ENCODE measurements around the gene MID1. TPM values are rescaled to one million over a fixed set of nuclear protein-coding genes. Genes with fewer than 3 reads are reported as not detected.
"Not testable (repeated sequence)": the region's sequence is repeated elsewhere in the genome, so short reads cannot be mapped to it uniquely, and the experiment has no call there.

Gene MID1
- total RNA-seq, 1 donor from 2014 or later = 5.9 TPM

DNA sequence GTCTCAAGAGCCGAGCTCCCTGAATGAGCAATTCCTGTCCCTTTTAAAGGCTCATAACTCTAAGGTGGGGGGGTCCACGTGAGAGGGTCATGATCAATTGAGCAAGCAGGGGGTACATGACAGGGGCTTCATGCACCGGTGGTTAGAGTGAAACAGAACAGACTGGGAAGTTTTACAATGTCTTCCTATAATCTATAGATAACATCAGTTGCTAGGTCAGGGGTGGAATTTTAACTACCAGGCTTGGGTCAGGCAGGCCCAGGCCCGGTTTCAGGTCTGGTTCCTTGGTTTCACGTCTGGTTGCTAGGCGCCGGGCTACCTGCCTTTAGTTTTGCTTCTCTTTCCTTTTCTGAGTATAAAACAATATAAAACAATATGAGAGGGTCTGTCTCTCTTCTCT lies 35.5 kb downstream of the MID1 start:
- ATAC-seq; DNase-seq; intact Hi-C loops (cut with micrococcal nuclease): not testable (repeated sequence)

DNA sequence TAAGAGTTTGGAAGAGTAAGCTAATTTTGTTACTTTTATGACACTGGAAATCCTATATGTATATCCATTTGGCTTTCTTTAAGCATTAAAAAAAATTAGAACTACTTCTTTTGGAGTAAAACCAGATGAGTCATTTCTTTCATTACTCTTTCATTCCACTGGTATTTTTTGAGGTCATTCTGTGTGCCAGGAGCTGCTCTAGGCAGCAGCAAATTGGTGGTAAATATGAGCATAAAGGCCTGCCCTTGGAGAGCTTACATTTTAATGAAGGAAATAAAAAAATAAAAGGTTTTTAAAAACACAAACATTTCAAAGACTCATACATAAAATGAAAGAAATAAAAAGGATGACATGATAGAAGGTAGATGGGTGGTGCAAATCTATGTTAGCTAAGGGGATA lies 37.4 kb downstream of the MID1 start:
- intact Hi-C loops (cut with micrococcal nuclease) = no loop called here
- DNase-seq = no peak
- no peak for ATAC-seq

DNA sequence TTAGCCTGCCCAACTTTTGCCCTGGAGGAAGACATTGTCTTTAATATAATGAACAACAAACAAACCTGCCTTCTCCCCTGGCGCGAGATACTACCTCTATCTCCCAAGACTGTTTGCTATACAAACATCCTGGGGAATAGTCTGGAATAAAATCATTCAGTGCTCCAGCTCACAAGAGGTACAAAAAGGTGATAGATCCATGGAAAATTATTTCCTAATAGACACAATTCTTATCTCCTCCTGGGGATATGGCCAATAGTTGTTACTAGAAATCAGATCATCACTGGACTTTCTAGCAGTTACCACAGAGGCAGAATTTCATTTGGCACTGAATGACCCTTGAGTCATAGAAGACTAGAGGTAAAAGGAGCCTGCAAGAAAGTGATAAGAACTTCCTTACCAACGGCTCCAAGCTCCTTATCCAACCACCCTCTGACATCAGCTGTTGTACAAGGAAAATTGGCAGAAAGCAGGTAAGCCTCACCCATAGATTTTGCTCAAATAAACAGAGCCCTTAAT lies 38.1 kb downstream of the MID1 start:
- intact Hi-C loops (cut with micrococcal nuclease) = no loop called here
- ATAC-seq (peak; percentile 38), DNase-seq (no peak)

DNA sequence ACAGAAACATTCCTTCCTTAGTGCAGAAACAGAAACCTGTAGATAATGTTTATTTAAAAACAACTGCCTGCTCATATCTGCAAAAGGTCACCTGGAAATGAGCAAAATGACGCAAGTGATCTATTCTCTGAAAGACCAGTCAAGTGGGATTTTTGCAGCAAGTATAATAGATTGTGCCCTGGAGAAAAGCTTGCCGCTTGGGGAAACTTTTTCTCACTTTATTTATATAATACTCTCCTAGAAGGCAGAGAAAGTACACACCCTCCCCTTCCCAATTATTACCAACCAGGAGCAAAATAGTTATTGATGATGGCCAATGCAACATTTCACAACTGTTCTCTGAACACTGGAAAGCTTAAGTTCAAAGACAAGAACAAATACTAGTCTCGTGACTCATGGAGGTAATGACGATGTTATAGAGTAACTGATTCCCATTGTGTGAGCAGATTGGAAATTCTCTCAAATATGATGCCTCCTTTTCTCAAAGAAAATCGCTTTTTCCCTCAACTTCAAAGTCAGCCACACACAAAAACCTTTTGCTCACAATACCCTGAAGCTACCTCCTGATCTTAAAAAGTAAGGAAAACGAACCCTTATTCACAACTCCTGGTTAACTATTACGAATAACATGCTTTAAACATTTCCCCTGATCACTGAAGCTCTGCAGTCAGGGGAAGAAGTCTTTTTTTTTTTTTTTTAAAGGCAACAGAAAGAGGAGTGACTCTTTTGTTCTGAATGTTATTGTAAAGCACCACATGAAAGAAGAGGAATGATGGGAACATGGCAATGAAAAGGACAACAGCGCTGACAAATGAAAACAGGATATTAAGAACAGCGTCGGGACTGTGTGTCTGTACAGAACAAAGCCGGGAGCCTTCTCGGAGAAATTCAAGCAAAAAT lies 41.0 kb downstream of the MID1 start:
- intact Hi-C loops (cut with micrococcal nuclease) = no loop called here
- DNase-seq = no peak
- no peak for ATAC-seq

DNA sequence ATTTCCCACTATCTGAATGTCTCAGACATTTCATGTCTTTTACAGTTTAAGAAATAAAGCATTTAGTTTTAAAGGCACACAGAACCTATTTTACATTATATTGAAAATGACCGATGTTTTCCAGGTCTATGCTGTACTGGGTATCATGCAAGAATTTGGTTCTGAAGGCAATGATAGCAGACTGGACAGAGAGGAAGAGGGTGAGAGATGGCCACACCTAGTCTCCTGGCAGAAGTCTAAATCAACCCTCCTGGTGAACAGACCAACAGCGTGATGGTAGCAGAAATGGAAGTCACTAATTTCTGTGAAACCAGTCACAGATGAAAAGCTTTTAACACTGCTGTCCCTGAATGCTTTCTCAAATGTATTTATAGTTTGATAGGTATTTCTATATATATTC lies 41.9 kb downstream of the MID1 start:
- DNase-seq = no peak
- intact Hi-C loops (cut with micrococcal nuclease) = no loop called here
- no peak for ATAC-seq

DNA sequence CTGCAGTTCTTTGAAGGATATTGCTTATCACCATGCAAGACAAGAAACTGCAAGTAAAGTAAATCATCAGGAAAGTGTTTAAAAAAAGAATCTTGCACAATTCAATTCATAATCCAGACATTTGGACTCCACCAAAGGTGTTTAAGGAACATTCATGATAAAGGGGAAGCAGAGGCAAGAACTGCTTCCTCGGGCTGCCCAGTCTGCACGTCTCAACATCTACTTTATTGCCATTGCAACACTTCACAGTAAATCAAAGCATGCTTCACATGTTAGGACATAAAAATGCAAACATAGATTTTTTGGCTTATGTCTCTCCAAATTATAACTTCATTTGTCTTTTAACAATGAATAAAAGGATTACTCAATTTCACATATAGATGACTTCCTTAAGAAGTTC lies 42.5 kb downstream of the MID1 start:
- DNase-seq = no peak
- intact Hi-C loops (cut with micrococcal nuclease) = no loop called here
- ATAC-seq = no peak

DNA sequence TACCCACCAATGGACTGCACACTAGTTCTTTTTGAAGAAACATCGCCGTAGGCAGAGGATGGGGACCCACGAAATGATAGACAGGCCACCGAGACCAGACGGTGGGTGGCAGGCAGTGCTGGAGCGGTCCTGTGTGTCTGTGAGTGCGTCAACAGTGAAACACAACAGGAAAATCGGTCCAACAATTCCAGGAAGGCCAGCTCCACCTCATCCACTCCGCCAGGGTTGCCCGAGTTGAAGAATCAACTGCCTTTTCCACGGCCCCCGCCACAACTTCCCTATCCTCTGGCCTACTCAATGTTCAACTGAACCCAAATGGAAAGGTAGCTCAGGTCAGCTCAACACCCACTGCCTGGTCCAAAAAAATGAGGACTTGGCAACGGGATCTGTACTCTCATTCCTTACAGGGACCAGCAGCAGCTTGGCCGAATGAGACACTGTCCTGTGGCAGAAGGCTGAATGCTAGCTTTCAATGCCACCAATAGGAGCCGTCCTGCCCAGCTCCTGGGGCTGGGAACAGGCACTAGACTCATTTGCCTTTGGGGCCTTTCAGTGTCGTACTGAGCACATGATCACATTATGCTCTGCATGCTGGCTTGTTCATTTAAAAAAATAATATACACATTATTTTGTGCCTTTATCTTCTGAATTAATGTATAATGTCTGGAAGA lies 43.5 kb downstream of the MID1 start:
- intact Hi-C loops (cut with micrococcal nuclease) = no loop called here
- peak; percentile 38 for ATAC-seq
- DNase-seq = no peak

DNA sequence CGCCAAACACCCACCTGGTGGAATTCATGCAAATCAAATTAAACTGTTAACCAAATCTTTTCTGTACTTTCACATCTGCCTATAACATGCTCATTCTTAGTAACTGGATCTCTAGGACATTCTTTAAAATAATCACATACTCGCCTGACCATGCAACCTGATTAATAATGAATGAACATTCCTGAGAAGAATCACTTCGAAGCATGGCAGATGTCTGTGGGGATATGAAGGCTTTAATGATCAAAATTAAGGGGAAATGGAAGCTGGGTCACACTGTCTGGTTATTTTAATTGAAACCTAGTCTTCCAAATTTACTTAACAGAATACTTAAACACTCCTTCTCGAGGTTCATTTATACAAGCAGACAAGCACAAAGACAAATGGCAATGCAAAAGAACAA lies 44.2 kb downstream of the MID1 start:
- ATAC-seq (no peak), DNase-seq (no peak)
- intact Hi-C loops (cut with micrococcal nuclease) = no loop called here

DNA sequence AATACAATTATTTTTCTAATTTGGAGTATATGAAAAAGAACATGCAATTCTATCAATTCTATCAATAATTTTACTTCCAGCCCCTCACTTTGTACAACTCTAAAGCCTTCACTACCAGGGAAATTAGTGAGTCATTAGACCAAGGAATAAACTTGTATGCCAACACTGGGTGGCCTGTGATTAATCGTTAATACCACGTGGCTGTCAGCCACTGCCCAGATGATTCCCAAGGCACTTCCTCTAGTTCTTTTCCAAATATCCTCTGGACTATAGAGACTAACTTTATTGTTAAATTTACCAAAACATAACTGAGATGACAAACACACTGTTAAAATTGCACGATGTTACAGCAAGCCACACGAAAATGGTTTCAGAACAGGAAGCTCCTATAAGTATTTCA lies 45.7 kb downstream of the MID1 start:
- intact Hi-C loops (cut with micrococcal nuclease) = no loop called here
- DNase-seq (no peak), ATAC-seq (no peak)

DNA sequence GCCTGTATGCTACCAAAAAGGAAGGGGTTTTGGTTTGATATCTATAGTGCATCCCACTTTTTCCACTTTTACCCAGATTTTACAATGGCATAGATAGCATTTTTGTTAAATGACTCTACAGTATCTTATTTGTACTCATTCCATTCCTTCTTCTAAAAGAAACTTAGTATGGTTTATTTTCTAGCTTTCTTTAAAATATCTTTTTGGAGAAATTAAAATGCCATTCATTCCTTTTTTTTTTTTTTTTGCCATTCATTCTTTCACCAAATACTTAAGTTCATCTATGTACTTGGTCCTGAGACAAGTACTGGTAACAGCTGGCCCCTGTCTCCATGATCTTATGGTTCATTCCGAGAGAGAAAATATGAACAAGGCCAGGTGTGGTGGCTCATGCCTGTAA lies 49.1 kb downstream of the MID1 start:
- DNase-seq (no peak), ATAC-seq (no peak)
- intact Hi-C loops (cut with micrococcal nuclease) = no loop called here

DNA sequence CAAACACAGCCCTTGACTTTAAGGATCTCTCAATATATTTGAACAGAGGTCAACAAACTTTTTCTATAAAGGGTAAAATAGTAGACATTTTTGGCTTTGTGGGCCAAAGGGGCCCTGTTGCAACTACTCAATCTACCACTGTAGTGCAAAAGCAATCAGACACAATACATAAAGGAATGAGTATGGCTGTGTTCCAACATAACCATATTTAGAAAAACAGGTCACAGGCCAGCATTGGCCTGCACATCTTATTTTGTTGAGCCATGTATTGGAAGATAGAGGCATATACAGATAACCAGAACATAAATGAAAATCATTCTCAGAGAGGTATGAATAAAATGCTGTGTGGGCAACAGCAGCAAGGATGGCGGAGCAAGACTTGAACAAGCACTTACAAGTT lies 49.8 kb downstream of the MID1 start:
- no peak for ATAC-seq
- no peak for DNase-seq
- intact Hi-C loops (cut with micrococcal nuclease) = no loop called here

DNA sequence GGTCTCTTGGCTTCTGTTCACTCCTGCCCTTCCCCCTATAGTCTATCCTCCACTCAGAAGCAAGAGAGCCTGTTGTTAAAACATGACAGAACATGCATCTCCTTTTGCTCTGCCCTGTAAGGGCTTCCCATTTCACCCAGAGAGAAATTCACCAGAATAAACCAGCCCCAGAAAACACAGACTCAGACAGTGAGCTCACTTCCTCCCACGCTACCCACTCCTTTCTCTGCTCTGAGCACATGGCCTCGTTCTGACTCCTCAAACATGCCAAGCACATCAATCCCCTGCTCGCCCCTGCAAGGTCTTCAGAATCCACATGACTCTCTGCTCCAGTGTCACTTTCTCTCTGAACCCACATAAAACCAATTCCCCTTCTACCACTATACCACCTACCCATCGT lies 50.4 kb downstream of the MID1 start:
- intact Hi-C loops (cut with micrococcal nuclease) = no loop called here
- no peak for DNase-seq
- ATAC-seq = peak; percentile 36

DNA sequence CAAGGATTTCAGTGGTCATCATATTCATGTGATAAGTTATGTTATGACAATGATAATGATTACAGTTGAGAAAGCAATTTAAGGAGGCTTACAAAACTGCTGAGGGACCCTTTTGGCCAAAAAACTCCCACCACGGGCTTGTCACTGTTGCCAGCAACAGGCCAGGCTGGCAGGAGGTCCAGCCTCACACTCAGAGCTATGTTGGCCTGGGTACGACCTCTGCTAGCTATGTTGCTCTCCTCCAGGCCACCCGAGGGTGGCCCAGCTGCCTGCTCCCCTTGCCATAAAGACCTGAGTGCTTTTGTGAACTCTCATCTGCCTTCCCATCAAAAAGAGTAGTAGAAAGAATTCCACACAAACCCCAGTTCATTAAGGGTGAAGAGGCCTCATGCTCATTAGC lies 52.0 kb downstream of the MID1 start:
- no peak for ATAC-seq
- intact Hi-C loops (cut with micrococcal nuclease) = no loop called here
- DNase-seq = no peak

DNA sequence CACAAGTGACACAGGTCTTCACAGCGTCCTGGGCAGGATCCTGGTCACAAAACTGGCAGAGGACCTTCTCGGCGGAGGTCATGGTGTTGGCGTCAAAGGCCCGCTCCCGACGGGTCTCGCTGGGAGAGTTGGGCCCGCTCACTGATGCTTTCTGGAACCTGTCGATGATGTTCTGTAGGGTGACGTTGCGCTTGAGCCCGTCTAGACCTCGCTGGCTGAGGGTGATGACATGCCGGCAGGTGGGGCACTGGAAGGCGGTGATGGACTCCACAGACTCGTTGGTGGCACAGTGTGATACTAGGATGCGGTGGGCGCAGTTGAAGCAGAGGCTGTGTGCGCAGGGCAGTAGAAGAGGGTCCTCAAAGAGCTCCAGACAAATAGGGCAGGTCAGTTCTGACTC lies 53.2 kb downstream of the MID1 start:
- DNase-seq (no peak), ATAC-seq (no peak)
- intact Hi-C loops (cut with micrococcal nuclease) = no loop called here

DNA sequence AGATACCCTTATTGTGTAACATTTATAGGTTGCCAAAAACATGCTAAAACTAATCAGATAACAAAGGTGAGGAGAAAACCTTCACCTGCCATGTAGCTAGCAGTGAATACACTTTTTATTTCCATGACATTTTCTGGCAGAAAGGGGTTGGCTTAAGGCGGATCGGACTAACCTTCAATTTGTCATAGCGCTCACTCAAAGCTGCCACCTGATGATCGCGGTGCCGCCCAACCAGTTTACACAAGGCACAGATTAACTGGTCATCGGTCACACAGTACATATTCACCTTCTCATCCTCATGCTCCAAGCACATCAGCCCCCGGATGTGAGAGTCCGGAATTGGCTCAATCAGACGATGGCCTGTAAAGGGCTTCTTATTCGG lies 53.7 kb downstream of the MID1 start:
- no peak for ATAC-seq
- DNase-seq = no peak

DNA sequence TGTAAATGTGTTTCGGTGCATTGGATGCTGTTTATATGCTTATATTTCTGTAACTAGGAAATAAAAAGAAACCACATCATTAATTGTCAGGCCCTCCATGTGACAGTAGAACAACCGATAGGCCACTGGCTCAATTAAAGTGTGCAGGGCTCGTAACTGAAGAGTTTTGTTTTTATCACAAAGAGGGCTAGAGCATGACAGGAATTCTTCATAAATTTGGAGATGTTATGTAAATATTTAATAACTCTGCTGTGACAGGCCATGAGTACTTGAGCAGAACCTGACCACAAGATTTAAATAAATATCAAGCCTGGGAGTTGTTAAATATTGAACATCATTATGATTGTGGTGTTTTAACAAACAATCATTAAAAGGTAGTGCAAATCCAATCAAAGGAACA lies 55.9 kb downstream of the MID1 start:
- intact Hi-C loops (cut with micrococcal nuclease) = no loop called here
- no peak for DNase-seq
- no peak for ATAC-seq

More for the DNA sequence above, 53.7 kb downstream of the MID1 start:
- intact Hi-C loops (cut with micrococcal nuclease) = no loop called here

DNA sequence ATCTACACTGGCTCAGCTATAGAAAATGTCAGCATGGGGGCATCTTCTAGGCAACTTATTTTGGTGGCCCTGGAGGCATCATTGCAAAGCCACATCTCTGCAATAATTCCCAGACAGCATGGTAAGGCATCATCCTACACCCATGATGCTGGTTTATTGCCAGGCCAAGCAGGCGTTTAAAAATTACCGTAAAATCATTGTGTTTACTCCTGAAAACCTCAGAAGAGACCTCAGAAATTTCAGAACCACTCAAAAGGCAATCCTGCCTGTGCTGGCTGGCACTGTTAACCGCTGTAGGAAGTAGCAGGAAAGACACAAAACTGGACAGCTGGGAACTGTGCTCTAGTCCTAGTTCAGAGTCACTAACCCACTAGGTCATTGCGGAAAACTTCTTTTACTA lies 63.2 kb downstream of the MID1 start:
- DNase-seq (no peak), ATAC-seq (no peak)
- intact Hi-C loops (cut with micrococcal nuclease) = no loop called here

DNA sequence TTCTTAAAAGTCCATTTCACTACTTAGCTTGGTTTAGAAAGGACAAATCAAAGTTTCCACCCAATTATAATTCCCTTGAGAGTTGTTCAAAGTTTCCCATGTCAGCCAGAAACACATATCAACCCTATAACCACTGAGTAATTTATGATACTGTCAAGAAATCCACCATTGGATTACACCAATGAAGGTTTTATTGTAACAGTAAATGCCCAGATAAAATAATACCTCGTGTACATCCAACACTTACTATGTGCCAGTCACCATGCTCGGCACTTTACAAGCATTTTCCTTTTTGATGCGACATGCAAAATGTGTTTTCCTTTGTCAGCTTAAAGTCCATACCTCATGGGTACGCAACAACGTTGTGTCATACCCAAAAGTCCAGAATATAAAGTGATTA lies 64.0 kb downstream of the MID1 start:
- intact Hi-C loops (cut with micrococcal nuclease) = no loop called here
- DNase-seq (no peak), ATAC-seq (no peak)

DNA sequence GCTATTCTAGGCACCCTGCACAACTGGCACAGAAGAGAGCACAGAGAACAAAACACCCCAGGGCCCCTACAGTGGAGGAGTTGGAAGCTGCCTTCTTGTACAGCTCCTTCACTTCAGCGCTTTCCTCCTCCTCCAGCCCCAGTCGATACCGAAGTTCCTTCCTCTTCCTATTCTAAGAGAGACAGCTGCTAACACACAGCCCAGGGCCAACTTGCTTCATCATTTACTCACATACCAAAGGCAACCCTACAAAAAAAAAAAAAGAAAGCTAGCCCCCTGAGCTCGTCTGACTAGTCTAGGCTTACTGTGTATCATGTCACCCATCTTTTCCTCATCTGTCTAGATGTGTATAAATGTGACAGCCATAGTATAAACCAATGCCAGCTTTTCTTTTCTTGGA lies 64.5 kb downstream of the MID1 start:
- intact Hi-C loops (cut with micrococcal nuclease) = no loop called here
- DNase-seq (no peak), ATAC-seq (peak; percentile 26)

DNA sequence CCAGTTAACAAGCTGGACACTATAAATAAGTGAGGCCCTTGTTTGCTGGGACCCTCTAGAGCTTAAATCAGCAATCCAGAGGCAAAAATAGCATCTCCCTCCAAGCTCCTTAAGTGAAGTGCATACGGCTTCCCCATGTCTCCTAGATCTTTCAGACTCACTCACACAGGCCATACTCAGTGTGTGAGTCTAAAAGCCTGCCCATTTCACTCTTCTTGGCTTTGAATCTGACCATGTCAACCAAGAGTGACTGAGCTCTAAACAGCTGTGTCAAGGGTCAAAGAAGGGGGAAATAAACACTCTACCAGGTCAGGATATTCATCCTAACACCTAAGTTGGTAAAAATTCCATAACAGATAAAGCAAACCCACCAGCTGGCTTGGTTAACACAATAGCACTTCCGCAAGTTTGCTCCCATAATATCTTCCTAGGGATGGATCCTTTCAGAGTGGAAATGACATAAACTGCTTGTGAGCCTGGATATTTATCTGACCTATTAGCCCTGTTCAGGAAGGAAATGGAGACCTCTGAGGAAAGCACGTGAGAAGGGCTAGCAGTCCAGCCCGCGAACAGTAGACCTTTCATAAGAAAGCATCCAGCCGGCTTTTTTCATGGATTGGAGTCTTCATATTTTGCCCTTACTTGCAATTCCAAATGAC lies 65.6 kb downstream of the MID1 start:
- DNase-seq (no peak), ATAC-seq (peak; percentile 54)
- intact Hi-C loops (cut with micrococcal nuclease) = no loop called here
